HT-29 (cell line): Measurements from ENCODE around the gene TNNT1. TPM values are rescaled to one million over a fixed set of nuclear protein-coding genes. Genes with fewer than 3 reads are reported as not detected.
A peak's percentile ranks its signal among the peaks of the same experiment; 100 is the strongest.
"Not testable (repeated sequence)": the region's sequence is repeated elsewhere in the genome, so short reads cannot be mapped to it uniquely, and the experiment has no call there.

Source experiments
- DNase-seq: peaks from one replicate; pipeline ENCODE4 v3.0.0-alpha.2; 2015; ENCODE audit warnings: low spot score
- total RNA-seq: library from RNA; depleted of rRNA; stranded (reverse); fragments of >200 nt; shearing (Covaris generic); gene quantifications from 2 replicates; pipeline ENCODE4 v1.2.3, GENCODE V29; 2014; rRNA removed

Gene TNNT1, protein sequence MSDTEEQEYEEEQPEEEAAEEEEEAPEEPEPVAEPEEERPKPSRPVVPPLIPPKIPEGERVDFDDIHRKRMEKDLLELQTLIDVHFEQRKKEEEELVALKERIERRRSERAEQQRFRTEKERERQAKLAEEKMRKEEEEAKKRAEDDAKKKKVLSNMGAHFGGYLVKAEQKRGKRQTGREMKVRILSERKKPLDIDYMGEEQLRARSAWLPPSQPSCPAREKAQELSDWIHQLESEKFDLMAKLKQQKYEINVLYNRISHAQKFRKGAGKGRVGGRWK
- 4.5 and 5.0 TPM in 2 replicates for total RNA-seq

DNA sequence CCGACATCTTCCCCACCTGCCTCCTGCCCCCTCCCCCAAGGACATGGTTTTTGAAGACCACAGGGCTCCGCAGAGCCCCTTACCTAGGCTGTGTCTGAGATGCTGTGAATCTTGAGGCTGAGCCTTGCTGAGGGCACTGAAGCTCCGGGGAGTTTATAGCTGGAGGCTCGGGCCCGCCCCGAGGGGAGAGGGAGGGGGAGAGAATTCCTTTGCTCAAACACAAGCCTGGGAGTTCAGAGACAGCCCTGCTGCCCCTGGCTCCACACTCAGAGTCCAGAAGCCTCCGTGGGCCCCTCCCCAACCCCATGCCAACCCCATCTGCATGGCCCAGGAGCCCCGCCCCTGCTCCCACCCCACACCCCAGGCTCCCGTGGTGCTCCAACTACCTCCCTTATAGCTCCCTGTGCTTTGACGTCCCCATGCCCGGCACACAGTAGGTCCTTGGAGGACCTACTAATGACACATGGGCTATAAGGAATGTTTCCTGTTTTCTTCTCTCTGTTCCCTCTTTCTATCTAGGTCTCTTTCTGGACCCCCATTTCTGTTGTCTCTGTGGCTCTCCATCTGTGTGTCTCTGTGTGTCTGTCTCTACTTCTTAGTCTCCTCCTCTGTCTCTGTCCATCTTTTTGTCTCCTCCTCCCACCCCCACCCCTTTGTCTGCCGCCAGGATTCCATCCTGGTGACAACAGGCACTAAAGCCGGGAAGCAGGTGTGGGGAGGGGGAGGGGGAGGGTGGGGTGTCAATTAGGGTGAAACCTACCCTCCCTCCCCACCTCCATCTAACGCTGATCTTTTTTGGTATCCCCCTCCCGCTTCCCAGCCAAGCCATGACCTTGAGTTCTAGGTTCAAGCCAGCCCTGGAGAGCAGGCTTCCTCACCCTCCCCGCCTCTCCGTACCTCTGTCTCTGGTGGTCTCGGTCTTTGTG, at the start of gene TNNT1:
Gene TNNT1, minus strand, starts transcription at position 129 of the 926 bp plus-strand sequence. CDS start 2,049 bp downstream, outside the sequence.
- no peak for DNase-seq

GRCh38 chr19:55198651-55199050, 49.6 kb upstream of the TNNT1 start:
- no peak for DNase-seq

GRCh38 chr19:55197528-55197927, 48.5 kb upstream of the TNNT1 start:
- no peak for DNase-seq

GRCh38 chr19:55196803-55197202, 47.8 kb upstream of the TNNT1 start:
- peak; percentile 51 for DNase-seq

- no peak for DNase-seq
Measured at GRCh38 chr19:55193481-55193880, 44.5 kb upstream of the TNNT1 start.

DNA sequence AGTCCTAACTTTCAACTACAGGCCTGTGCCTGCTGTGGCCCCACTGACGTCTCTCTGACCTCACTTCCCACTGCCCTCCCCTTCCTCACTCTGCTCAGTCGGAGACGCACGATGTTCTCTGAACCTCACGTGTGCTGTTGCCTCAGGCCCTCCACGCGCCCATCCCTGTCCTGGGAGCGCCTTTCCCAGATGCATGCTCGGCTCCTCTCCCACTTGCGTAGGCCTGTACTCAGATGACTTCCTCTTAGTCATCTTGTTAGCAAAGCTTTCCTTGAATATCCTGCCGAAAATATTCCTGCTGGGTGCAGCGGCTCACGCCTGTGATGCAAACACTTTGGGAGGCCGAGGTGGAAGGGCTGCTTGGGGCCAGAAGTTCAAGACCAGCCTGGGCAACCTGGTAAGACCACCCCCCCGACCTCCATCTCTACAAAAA, 40.4 kb upstream of the TNNT1 start:
- no peak for DNase-seq

DNA sequence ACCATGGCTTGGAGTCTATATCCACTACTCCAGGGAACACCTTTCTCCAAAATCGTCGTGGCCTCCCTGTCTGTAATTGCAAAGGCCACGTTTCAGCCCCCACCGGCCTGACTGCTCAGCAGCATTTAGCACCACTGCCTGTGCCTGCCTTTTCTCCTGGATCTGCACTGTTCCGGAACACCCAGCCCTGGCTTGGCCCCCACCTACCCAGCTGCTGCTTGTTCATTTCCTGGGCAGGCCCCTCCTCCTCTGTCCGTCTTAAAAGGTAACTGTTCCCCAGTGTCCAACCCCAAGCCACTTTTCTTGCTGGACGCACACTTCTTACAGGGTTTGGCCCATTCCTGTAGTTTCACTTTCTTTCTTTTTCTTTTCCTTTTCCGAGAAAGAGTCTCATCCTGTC, 39.6 kb upstream of the TNNT1 start:
- no peak for DNase-seq

- no peak for DNase-seq
Measured at GRCh38 chr19:55186080-55186479, 37.1 kb upstream of the TNNT1 start.

GRCh38 chr19:55181740-55182139, 32.7 kb upstream of the TNNT1 start:
- DNase-seq, result no peak

DNA sequence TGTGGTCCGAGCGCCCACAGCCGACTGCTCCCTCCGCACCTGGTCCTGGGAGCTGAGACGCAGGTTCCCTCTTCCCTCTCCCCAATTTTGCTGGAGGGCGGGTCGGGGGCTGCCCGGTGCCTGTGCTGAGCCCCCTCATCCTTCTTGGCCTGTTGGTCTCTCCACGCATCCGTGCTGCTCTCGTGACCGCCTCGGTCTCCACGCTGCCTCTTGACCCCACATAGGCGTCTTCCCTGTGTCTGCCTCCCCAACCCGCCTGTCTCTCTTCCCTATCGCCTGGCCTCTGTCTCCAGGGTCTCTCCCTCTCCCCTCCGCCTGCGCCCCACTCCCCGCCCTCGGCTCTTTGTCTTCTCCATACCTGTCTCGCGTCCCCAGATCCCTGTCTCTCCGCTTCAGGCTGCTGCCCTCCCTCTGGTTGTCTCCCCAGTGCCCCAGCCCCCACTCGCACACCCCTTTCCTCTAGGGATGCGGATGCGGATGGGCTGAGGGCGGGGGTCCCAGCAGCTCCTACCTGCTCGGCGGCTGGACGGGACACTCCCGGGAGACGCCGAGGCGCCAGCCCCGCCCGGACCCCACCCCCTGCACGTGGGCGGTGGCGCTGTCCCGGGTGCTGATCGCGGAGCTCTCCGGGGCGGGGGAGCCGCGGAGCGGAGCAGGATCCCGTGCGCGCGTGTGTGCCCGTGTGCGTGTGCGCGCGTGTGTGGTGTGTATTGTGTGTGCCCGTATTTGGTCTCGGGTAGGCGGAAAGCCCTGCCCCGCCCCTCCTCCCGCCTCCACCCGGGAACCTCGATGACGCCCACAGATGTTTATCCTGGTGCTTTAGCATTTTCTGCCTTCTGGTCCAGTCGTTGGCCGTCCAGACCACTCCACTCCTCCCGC, 30.8 kb upstream of the TNNT1 start, which contains the start of gene SYT5:
Gene SYT5, minus strand, starts transcription at position 684 of the 879 bp plus-strand sequence. CDS start 1,248 bp downstream, outside the sequence.
- no peak for DNase-seq

DNA sequence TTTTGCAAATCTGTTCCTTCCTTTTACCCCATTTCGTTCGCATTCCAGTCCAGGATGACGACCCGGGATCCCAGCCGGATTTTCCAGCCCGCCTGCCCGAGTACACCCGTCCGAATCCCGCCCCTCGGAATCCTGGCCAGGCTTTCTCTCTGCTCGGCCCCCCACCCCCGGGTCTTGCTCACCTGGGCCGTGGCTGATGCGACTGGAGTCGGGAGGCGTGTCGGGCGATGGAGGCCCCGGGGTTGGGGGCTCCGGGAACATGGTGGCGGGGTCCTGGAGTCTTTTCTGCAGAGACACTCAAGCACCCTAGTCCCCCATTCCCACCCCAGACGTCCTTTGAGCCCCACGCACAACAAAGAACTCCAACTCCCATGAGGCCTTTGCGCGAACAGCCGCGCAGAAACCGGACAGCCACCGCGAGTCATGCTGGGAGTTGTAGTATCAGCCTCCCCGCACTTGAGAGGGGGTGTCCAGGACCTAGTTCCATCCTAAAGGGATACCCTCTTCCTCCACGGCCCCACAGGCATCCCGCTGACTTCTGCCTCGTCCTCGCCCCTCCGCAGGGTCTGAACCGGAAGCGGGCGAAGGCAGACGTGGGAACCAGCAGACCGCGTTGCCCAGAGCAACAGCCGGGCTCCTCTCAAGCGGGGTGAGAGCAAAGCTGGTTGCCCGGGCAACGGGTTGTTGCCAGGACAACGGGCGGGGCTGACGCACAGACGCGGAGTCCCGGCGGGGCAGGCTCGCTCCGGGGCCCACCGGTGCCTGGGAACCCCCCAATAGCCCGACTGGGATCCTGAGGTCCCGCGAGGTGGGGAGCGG, 30.0 kb upstream of the TNNT1 start:
- no peak for DNase-seq

DNA sequence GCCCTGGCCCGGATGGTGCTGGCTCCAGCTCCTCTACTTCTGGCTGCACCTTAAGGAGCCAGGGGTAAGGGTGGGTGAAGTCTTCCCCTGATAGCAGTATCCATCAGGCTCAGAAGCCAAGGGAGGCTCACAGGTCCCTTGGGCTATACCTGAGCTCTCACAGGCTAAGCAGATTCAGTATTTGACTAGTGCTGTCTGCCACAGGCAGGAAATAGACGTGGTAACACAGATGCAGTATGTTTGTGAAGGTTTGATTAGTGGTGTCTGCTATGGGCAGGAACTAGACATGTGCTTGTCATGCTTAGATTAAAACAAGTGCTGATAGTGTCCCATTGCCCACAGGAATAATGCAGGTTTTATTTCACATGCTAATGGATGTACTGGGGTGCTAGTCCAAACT, 27.1 kb upstream of the TNNT1 start:
- DNase-seq, result peak; percentile 23

GRCh38 chr19:55175117-55175867, 26.3 kb upstream of the TNNT1 start:
- DNase-seq, result no peak

- DNase-seq, result no peak
Measured at GRCh38 chr19:55174425-55175116, 25.6 kb upstream of the TNNT1 start.

DNA sequence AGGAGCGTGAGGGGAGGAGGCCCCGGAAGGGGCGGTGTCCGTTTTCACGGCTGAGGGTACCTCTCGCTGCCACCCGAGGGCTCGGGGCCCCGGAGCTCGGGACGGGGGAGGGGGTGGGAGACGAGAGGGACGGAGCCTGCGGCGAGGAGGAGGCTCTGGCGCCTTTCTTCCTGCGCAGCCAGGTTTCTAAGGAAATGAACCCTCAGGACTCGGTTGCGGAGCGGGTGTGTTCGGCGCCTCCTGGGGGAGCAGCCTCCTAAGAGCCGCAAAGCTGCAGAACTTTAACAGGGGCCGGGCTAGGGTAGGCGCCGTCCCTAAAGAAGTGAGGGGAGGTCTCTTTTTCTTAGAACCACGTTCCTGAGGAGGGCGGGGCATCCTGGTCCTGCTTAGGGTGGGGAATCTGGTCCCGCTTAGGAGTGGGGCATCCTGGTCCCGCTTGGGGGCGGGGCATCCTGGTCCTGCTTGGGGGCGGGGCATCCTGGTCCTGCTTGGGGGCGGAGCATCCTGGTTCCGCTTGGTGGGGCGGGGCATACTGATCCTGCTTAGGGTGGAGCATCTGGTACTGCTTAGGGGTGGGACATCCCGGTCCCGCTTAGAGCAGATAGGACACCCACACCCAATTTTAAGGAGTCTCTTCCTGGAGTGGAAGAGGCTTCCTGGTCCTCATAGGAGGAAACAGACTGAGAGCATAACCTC, 24.9 kb upstream of the TNNT1 start:
- peak; percentile 87 for DNase-seq

GRCh38 chr19:55173186-55173713, 24.2 kb upstream of the TNNT1 start:
- DNase-seq, result no peak

GRCh38 chr19:55172741-55173140, 23.7 kb upstream of the TNNT1 start:
- no peak for DNase-seq

GRCh38 chr19:55172318-55172717, 23.3 kb upstream of the TNNT1 start:
- not testable (repeated sequence) for DNase-seq
